ENCODE results near the gene TTLL3. TPM values are rescaled to one million over a fixed set of nuclear protein-coding genes. Genes with fewer than 3 reads are reported as not detected.
A peak's percentile ranks its signal among the peaks of the same experiment; 100 is the strongest.

The TTLL3 gene
- total and polyA plus RNA-seq, 4 experiments from 2014 or later = 3.0 to 91.7 (median 43.6) TPM

DNA sequence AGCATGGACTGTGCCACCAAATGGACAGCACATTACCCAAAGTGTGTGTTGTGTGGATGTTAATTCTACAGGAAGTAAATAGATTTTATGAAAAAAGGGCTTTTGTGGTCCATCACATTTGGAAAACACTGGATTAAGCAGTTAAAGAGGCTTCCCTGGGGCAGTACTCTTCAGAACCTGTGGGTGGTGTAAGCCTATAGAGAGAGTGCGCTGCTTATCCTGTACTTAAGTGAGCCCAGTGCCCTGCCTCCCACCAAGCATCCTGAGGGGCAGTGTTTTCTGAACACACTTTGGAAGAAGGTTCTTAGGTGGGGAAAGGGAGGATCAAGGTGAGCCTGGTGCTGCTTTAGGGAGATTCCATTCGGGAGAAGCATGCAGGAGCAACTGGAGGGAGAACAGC, 10.9 kb downstream of the TTLL3 start:
- no peak overlapping the region for H3K4me3 ChIP-seq (ENCODE audit: low read length in 2 of 2)
- Mint-ChIP-seq H3K27me3 (no peaks in the 10 kb centered on the region), H3K9me3 (peaks cover 0 to 2% (median 0%) of the 10 kb centered on the region in 8 donors), H3K36me3 (peaks cover 0 to 4% of the 10 kb centered on the region in 2 donors), H3K4me1 (peaks cover 0 to 4% (median 2%) of the 10 kb centered on the region in 4 donors), H3K4me3 (no peak overlapping the region), H3K27ac (no peak overlapping the region)
- DNase-seq = no peak
- CTCF ChIA-PET (ENCODE audit: partially characterized antibody) = no interaction called here
- H3K4me1 ChIP-seq (ENCODE audit: insufficient read depth, low read length) = no peaks in the 10 kb centered on the region
- intact Hi-C loops (cut with micrococcal nuclease) = no loop called here
- no peaks in the 10 kb centered on the region for H3K9me3 ChIP-seq (ENCODE audit: control insufficient read depth in 1 of 2, low read length in 2 of 2)
- H3K27me3 ChIP-seq (ENCODE audit: insufficient read depth, low read length) = no peaks in the 10 kb centered on the region
- no peak overlapping the region for H3K27ac ChIP-seq (ENCODE audit: low read depth, low read length)
- POLR2A ChIA-PET (ENCODE audit: partially characterized antibody) = no interaction called here
- H3K36me3 ChIP-seq (ENCODE audit: insufficient read depth, low read length) = no peaks in the 10 kb centered on the region

DNA sequence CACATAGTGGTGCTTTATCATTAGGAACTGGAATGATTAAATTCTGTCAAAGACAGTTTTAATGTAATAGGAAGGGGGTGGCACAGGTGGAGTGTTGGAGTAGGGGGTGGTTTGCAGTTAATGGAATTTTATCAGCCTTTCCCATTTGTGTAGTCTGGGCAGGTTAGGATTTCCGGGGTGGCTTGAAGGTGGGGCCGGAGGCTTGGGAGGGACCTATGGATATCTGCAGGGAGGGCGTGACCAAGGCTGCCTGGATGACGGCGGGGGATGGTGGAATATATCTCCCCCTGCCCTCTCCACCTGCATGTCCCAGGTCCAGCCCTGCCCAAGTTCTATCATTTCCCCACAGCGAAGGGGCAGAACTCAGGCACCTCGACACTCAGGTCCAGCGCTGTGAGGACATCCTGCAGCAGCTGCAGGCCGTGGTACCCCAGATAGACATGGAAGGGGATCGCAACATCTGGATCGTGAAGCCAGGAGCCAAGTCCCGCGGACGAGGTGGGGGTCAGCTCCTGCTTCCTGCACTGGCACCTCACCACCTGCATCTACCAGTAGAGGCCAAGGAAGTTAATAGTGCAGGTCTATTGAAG, 15.5 kb downstream of the TTLL3 start:
- POLR2A ChIA-PET (ENCODE audit: partially characterized antibody) = no interaction called here
- H3K9me3 ChIP-seq (ENCODE audit: control insufficient read depth in 1 of 2, low read length in 2 of 2) = no peaks in the 10 kb centered on the region
- no peaks in the 10 kb centered on the region for H3K4me1 ChIP-seq (ENCODE audit: insufficient read depth, low read length)
- intact Hi-C loops (cut with micrococcal nuclease) = no loop called here
- Mint-ChIP-seq H3K9me3 (no peaks in the 10 kb centered on the region), H3K27ac (no peak overlapping the region), H3K4me1 (peaks cover 0 to 9% (median under 1%) of the 10 kb centered on the region in 4 donors), H3K4me3 (no peak overlapping the region), H3K36me3 (peaks cover 0 to 3% of the 10 kb centered on the region in 2 donors), H3K27me3 (no peaks in the 10 kb centered on the region)
- no peaks in the 10 kb centered on the region for H3K27me3 ChIP-seq (ENCODE audit: insufficient read depth, low read length)
- no peak overlapping the region for H3K4me3 ChIP-seq (ENCODE audit: low read length in 2 of 2)
- no peak for DNase-seq
- H3K27ac ChIP-seq (ENCODE audit: low read depth, low read length) = no peak overlapping the region
- CTCF ChIA-PET (ENCODE audit: partially characterized antibody) = no interaction called here
- no peaks in the 10 kb centered on the region for H3K36me3 ChIP-seq (ENCODE audit: insufficient read depth, low read length)

DNA sequence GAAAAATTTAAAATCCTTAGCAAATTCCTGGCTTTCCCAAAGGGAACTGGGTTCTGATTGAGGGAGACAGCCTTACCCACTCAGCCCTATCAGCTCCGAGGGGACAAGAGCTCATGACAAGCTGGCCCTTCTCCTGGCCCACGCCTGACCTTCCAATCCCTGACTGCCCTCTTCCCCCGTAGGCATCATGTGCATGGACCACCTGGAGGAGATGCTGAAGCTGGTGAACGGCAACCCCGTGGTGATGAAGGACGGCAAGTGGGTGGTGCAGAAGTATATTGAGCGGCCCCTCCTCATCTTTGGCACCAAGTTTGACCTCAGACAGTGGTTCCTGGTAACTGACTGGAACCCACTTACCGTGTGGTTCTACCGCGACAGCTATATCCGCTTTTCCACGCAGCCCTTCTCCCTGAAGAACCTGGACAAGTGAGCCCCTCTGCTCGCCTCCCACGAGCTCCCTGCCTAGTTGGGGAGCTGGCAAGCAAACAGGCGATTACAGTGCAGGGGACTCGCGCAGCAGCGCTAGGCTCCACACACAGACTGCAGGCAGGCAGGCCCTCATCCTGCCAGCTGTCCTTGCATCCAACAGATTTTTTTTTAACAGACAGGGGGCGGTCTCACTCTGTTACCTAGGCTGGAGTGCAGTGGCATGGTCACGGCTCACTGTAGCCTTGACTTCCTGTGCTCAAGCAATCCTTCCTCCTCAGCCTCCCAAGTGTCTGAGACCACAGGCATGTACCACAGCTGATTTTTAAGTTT, 16.9 kb downstream of the TTLL3 start:
- intact Hi-C loops (cut with micrococcal nuclease) = no loop called here
- no peak overlapping the region for H3K4me3 Mint-ChIP-seq
- Histone ChIP-seq H3K4me1 (ENCODE audit: insufficient read depth, low read length) (no peaks in the 10 kb centered on the region), H3K9me3 (ENCODE audit: control insufficient read depth in 1 of 2, low read length in 2 of 2) (no peaks in the 10 kb centered on the region), H3K4me3 (ENCODE audit: low read length in 2 of 2) (no peak overlapping the region), H3K36me3 (ENCODE audit: insufficient read depth, low read length) (no peaks in the 10 kb centered on the region), H3K27me3 (ENCODE audit: insufficient read depth, low read length) (no peaks in the 10 kb centered on the region), H3K27ac (ENCODE audit: low read depth, low read length) (no peak overlapping the region)
- DNase-seq = peak in 2 of 5 donors; percentile 18 to 36
- POLR2A ChIA-PET (ENCODE audit: partially characterized antibody) = interaction anchor here (1.0 to 1.4 kb wide), 3 partner anchors 19 to 109 kb away, joined by 3 to 4 read pairs (median 4); partner anchors contain the start of gene CRELD1
- peak overlapping the region in 2 of 7 donors; percentile 22 to 65 for H3K27ac Mint-ChIP-seq
- H3K36me3 Mint-ChIP-seq = peaks cover 0 to 9% of the 10 kb centered on the region in 2 donors
- H3K4me1 Mint-ChIP-seq = peaks cover 0 to 16% (median 7%) of the 10 kb centered on the region in 4 donors
- CTCF ChIA-PET (ENCODE audit: partially characterized antibody) = interaction anchor here (0.7 to 2.0 kb wide), 6 partner anchors 14 to 516 kb away, joined by 3 to 6 read pairs (median 4); partner anchors contain the start of gene BRPF1
- no peaks in the 10 kb centered on the region for H3K9me3 Mint-ChIP-seq
- H3K27me3 Mint-ChIP-seq = no peaks in the 10 kb centered on the region

DNA sequence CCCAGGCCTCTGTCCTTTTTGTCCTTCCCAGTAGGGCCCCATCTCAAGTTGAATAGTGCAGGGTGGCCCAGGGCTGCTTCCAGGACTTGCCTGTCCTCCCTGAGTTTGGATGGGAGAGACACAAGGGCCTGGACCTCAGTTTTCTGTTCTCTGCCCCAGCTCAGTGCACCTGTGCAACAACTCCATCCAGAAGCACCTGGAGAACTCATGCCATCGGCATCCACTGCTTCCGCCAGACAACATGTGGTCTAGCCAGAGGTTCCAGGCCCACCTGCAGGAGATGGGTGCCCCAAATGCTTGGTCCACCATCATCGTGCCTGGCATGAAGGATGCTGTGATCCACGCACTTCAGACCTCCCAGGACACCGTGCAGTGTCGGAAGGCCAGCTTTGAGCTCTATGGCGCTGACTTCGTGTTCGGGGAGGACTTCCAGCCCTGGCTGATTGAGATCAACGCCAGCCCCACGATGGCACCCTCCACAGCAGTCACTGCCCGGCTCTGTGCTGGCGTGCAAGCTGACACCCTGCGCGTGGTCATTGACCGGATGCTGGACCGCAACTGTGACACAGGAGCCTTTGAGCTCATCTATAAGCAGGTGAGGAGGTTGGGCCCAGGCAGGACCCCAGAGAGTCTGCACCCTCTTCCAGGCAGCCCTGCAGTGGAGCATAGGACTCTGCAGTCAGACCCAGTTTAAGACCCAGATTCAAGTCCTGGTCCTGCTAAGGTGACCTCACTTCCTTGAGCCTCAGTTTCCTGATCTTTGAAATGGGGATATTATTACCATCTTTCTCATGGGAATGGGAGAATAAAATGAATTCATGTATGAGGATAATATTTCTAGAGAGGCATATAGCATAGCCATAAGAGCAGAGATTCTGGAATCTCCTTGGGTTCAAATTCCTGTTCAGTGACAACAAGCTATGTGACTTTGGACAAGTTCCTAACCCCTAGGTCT, 19.0 kb downstream of the TTLL3 start:
- H3K9me3 ChIP-seq (ENCODE audit: control insufficient read depth in 1 of 2, low read length in 2 of 2) = no peaks in the 10 kb centered on the region
- no peak overlapping the region for H3K4me3 ChIP-seq (ENCODE audit: low read length in 2 of 2)
- H3K27me3 Mint-ChIP-seq = no peaks in the 10 kb centered on the region
- no peak overlapping the region for H3K27ac Mint-ChIP-seq
- no peaks in the 10 kb centered on the region for H3K27me3 ChIP-seq (ENCODE audit: insufficient read depth, low read length)
- intact Hi-C loops (cut with micrococcal nuclease) = no loop called here
- POLR2A ChIA-PET (ENCODE audit: partially characterized antibody) = interaction anchor here (1.1 kb wide), 1 partner anchor 104 kb away, joined by 3 read pairs; no protein-coding TSS in a partner anchor
- H3K9me3 Mint-ChIP-seq = no peaks in the 10 kb centered on the region
- CTCF ChIA-PET (ENCODE audit: partially characterized antibody) = interaction anchor here (1.5 to 2.0 kb wide), 3 partner anchors 12 to 24 kb away, joined by 3 to 6 read pairs (median 3); no protein-coding TSS in a partner anchor
- H3K36me3 ChIP-seq (ENCODE audit: insufficient read depth, low read length) = peaks cover 11% of the 10 kb centered on the region
- peaks cover 0 to 12% (median 8%) of the 10 kb centered on the region in 4 donors for H3K4me1 Mint-ChIP-seq
- H3K4me3 Mint-ChIP-seq = no peak overlapping the region
- H3K27ac ChIP-seq (ENCODE audit: low read depth, low read length) = no peak overlapping the region
- no peak for DNase-seq
- no peaks in the 10 kb centered on the region for H3K4me1 ChIP-seq (ENCODE audit: insufficient read depth, low read length)
- H3K36me3 Mint-ChIP-seq = peaks cover 0 to 18% of the 10 kb centered on the region in 2 donors

DNA sequence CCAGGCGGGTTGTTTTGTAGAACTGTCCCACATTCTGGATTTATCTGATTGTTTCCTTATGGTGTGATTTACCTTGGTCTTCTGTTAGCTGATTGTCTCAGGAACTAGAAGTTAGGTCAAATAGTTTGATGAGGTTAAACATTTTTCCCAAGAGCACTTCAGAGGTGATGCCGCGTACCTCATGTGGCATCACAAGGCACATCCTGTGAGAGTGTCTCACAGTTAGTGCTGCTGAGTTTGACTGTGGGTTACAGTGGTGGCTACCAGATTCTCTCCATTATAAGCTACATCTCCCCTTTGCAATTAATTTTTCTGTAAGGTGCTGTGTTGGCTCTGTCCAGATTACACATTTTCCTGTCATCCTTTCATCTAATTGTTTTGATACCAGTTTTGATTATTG, 21.2 kb downstream of the TTLL3 start:
- no peak for DNase-seq
- H3K4me3 ChIP-seq (ENCODE audit: low read length in 2 of 2) = no peak overlapping the region
- Mint-ChIP-seq H3K36me3 (peaks cover 6 to 37% of the 10 kb centered on the region in 2 donors), H3K9me3 (no peaks in the 10 kb centered on the region), H3K27ac (peak overlapping the region in 3 of 7 donors; percentile 27 to 66 (median 50)), H3K27me3 (no peaks in the 10 kb centered on the region), H3K4me1 (peaks cover 0 to 12% (median 9%) of the 10 kb centered on the region in 4 donors), H3K4me3 (no peak overlapping the region)
- ChIA-PET POLR2A (ENCODE audit: partially characterized antibody) (interaction anchor here (1.1 kb wide), 1 partner anchor 121 kb away, joined by 3 read pairs; the partner anchor contains the start of gene PRRT3), CTCF (ENCODE audit: partially characterized antibody) (interaction anchor here (1.5 to 1.6 kb wide), 2 partner anchors 23 to 49 kb away, joined by 3 to 5 read pairs; no protein-coding TSS in a partner anchor)
- H3K27me3 ChIP-seq (ENCODE audit: insufficient read depth, low read length) = no peaks in the 10 kb centered on the region
- H3K9me3 ChIP-seq (ENCODE audit: control insufficient read depth in 1 of 2, low read length in 2 of 2) = no peaks in the 10 kb centered on the region
- H3K27ac ChIP-seq (ENCODE audit: low read depth, low read length) = no peak overlapping the region
- H3K4me1 ChIP-seq (ENCODE audit: insufficient read depth, low read length) = no peaks in the 10 kb centered on the region
- intact Hi-C loops (cut with micrococcal nuclease) = no loop called here
- peaks cover 16% of the 10 kb centered on the region for H3K36me3 ChIP-seq (ENCODE audit: insufficient read depth, low read length)

DNA sequence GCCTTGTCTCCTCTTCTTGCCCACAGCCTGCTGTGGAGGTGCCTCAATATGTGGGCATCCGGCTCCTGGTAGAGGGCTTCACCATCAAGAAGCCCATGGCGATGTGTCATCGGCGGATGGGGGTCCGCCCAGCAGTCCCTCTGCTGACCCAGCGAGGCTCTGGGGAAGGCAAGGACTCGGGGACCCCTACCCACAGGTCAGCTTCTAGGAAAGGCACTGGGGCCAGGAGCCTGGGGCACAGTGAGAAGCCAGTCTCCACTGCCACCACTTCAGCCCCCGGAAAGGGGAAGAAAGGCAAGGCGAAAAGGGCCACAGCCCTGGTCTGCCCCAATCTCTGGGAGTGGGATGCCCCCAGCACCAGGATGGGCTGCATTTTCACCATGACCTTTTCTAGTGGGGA, 23.0 kb downstream of the TTLL3 start:
- Histone ChIP-seq H3K27ac (ENCODE audit: low read depth, low read length) (no peak overlapping the region), H3K4me3 (ENCODE audit: low read length in 2 of 2) (no peak overlapping the region), H3K4me1 (ENCODE audit: insufficient read depth, low read length) (no peaks in the 10 kb centered on the region), H3K36me3 (ENCODE audit: insufficient read depth, low read length) (peaks cover 23% of the 10 kb centered on the region), H3K27me3 (ENCODE audit: insufficient read depth, low read length) (no peaks in the 10 kb centered on the region), H3K9me3 (ENCODE audit: control insufficient read depth in 1 of 2, low read length in 2 of 2) (no peaks in the 10 kb centered on the region)
- Mint-ChIP-seq H3K36me3 (peaks cover 9 to 42% of the 10 kb centered on the region in 2 donors), H3K27ac (no peak overlapping the region), H3K27me3 (no peaks in the 10 kb centered on the region), H3K4me1 (peaks cover 0 to 11% (median 7%) of the 10 kb centered on the region in 4 donors), H3K9me3 (no peaks in the 10 kb centered on the region), H3K4me3 (no peak overlapping the region)
- intact Hi-C loops (cut with micrococcal nuclease) = no loop called here
- POLR2A ChIA-PET (ENCODE audit: partially characterized antibody) = interaction anchor here (1.2 kb wide), 1 partner anchor 11 kb away, joined by 3 read pairs; the partner anchor contains the start of gene RPUSD3
- CTCF ChIA-PET (ENCODE audit: partially characterized antibody) = no interaction called here
- DNase-seq = no peak

Data from CD4-positive, alpha-beta memory T cell (primary cell).